HFF-Myc (cell line): Measurements from ENCODE around the gene ZDHHC12.

Experiments
- DNase-seq: peaks from one replicate; pipeline ENCODE4 v3.0.0-alpha.2; 2011; ENCODE audit warnings: low read depth; ENCODE audit errors: extremely low read depth
- H3K4me3 ChIP-seq: replicated peaks from 2 replicates; pipeline ENCODE4 v1.5.1; 2011; ENCODE audit warnings: low read depth, mild to moderate bottlenecking, control low read depth, low read length
- TF ChIP-seq, protein P1 (sequence below): IDR thresholded peaks from 2 replicates; pipeline ENCODE4 v1.5.1; 2012; ENCODE audit warnings: mild to moderate bottlenecking, low read depth, low read length, control low read depth; ENCODE audit errors: missing control alignments

Gene ZDHHC12

GRCh38 chr9:128768606-128769005 lies 44.7 kb upstream of the ZDHHC12 start:
- DNase-seq: no peak
- no peak overlapping the region for H3K4me3 ChIP-seq
- TF ChIP-seq, protein P1, sequence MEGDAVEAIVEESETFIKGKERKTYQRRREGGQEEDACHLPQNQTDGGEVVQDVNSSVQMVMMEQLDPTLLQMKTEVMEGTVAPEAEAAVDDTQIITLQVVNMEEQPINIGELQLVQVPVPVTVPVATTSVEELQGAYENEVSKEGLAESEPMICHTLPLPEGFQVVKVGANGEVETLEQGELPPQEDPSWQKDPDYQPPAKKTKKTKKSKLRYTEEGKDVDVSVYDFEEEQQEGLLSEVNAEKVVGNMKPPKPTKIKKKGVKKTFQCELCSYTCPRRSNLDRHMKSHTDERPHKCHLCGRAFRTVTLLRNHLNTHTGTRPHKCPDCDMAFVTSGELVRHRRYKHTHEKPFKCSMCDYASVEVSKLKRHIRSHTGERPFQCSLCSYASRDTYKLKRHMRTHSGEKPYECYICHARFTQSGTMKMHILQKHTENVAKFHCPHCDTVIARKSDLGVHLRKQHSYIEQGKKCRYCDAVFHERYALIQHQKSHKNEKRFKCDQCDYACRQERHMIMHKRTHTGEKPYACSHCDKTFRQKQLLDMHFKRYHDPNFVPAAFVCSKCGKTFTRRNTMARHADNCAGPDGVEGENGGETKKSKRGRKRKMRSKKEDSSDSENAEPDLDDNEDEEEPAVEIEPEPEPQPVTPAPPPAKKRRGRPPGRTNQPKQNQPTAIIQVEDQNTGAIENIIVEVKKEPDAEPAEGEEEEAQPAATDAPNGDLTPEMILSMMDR: no peak

DNA sequence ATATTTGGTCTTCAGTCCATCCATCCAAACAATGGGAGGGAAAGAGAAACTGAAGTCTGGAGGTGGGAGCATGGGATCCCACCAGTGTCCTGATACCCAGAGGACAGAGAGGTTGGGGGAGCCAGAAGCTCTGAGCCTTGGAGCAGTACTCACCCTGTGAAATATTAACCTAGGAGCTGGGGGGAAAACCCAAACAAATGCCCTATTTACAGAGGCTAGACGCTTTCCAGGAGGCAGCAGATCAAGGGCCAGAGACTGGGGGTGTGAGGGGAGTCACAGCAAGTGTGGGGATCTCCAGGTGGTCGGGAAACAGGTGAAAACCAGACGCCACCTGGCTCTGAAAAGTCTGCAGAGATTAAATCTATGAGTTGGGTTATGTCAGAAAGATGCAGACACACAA lies 41.6 kb upstream of the ZDHHC12 start:
- TF ChIP-seq, protein P1: no peak
- no peak for DNase-seq
- H3K4me3 ChIP-seq: no peak overlapping the region

GRCh38 chr9:128764361-128764760 lies 40.4 kb upstream of the ZDHHC12 start:
- no peak overlapping the region for H3K4me3 ChIP-seq
- DNase-seq: no peak
- TF ChIP-seq, protein P1: no peak

DNA sequence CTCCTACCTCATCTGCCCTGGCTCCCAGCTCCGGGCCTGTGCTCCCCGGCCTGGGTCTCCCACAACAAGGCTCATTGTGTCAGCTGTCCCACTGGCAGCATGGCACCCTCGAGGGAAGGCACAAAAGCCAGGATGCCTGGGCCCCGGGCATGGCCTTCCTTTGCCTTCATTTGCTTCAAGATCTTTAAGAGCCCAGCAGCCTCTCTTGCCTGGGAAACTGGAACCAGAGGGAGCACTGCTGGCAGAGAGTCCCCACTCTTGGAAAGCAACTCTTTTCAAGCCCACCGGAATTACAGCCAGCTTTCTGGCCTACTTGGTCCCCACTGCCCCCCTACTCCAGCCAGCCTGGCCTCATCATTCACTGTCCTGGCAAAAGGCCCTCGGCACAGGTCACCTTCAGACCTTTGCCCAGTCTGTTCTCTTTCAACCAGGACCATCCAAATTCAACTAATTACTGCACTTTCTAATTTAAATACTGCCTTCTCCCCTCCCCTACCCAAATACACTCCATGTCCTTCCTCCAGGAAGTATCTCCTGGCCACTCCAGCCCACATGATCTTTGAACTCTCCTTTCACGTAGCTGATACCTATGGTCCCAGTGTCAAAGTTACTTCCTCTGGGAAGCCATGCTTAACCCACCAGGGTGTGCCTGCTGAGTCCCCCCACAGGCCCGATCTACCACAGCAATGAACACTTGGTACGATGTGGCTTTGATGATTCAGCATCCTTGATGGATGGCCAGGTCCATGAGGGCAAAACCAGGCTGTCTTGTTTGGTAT lies 38.9 kb upstream of the ZDHHC12 start:
- TF ChIP-seq, protein P1: no peak
- no peak for DNase-seq
- H3K4me3 ChIP-seq: no peak overlapping the region

DNA sequence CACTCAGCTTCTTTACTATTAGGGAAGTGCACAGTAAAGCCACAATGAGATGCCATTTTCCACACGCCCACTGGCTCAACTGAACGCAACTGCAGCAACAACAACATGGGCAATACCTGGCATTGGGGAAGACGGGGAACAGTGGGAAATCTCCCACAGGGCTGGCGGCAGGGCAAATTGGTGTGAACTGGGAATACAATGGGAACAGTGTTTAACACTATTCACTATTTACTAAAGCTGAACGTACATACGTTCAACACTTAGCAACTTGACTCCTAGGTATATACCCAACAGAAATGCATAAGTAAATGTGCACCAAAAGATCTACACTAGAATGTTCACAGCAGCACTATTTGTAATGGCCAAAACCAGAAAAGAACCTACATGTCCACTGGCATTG lies 33.7 kb upstream of the ZDHHC12 start:
- TF ChIP-seq, protein P1: no peak
- no peak overlapping the region for H3K4me3 ChIP-seq
- no peak for DNase-seq

GRCh38 chr9:128753627-128754026 lies 29.7 kb upstream of the ZDHHC12 start:
- no peak for DNase-seq
- no peak overlapping the region for H3K4me3 ChIP-seq
- TF ChIP-seq, protein P1: no peak
